Measurements from ENCODE around the gene TTYH1.

- TF ChIP-seq POLR2AphosphoS5 (IDR thresholded peaks at IDR 0.05; ENCODE audit: low read depth, low read length) (no peak), CTCF (IDR thresholded peaks at IDR 0.05; ENCODE audit: control extremely low read depth in 1 of 3, insufficient read depth in 1 of 3, low read depth in 1 of 3, low read length in 3 of 3) (no peak), EZH2 (IDR thresholded peaks at IDR 0.05; ENCODE audit: low read depth, low read length, severe bottlenecking) (no peak), RAD21 (IDR thresholded peaks at IDR 0.05 in 1 of 2, conservative IDR thresholded peaks at IDR 0.05 in 1 of 2; ENCODE audit: low read depth in 2 of 2, low read length in 2 of 2) (no peak), CEBPB (IDR thresholded peaks at IDR 0.05; ENCODE audit: low read depth, low read length) (no peak), NRF1 (IDR thresholded peaks at IDR 0.05; ENCODE audit: low read depth, low read length) (no peak), CHD1 (IDR thresholded peaks at IDR 0.05; ENCODE audit: low read depth, low read length) (no peak), SAP30 (IDR thresholded peaks at IDR 0.05; ENCODE audit: insufficient read depth, insufficient replicate concordance, low read length) (no peak), PHF8 (conservative IDR thresholded peaks at IDR 0.05; ENCODE audit: low read depth, low read length) (no peak), USF2 (IDR thresholded peaks at IDR 0.05; ENCODE audit: low read length) (no peak), SP4 (IDR thresholded peaks at IDR 0.05; ENCODE audit: low read length) (no peak), ASH2L (IDR thresholded peaks at IDR 0.05; ENCODE audit: low read length) (no peak), POLR2A (IDR thresholded peaks at IDR 0.05; ENCODE audit: control extremely low read depth in 1 of 2, low read depth in 2 of 2, low read length in 2 of 2) (no peak)
Measured at GRCh38 chr19:54421169-54421516, 5.9 kb downstream of the TTYH1 start.

All from H1 (cell line).